ENCODE results near the gene FBXO11. TPM values are rescaled to one million over a fixed set of nuclear protein-coding genes. Genes with fewer than 3 reads are reported as not detected.

Gene FBXO11
- polyA plus RNA-seq, 1 of the 3 experiments (the other 2 are of a cell fraction): 26.6 TPM

DNA sequence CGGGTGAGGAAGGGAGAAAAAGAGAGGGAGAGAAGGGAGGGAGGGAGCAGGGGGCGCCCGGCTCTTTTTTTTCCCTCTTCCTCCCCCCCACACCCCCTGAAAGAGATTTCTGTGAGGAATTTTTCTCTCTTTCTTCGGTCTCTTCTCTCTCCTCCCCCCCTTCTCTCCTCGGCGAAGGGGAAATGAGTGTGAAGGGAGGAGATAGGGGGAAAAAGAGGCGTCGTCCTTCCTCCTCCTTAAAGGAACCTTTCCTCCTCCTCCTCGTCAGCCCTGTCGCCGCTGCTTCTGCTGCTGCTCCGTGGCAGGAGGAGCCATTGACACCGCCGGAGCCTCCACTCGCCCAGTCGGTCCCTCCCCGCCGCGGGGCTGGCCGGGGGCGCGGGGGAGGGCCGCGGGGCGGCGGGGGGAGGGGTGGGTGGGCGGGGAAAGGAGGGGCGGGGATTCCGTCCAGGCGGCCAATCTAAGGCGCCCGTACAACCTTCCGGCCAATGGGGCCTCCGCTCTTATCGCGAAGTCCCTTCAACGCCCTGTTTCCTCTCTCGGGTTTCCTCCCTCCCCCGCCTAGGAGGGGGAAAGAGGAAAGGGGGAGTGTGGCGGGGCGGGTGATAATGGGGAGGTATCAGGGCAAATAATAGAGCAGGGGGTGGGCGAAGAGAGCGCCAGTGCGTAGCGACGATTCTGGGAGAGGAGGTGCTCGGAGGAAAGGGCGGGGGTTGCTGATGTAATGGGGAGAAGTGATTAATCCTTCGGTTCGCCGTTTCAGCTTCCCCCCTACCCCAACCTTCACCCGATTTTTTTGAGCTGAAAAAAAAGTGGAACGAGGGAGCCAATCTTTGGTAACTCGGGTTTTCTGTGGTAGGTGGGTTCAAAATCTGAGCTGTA, at the start of gene FBXO11 (continued):
- TF ChIP-seq, protein P1, sequence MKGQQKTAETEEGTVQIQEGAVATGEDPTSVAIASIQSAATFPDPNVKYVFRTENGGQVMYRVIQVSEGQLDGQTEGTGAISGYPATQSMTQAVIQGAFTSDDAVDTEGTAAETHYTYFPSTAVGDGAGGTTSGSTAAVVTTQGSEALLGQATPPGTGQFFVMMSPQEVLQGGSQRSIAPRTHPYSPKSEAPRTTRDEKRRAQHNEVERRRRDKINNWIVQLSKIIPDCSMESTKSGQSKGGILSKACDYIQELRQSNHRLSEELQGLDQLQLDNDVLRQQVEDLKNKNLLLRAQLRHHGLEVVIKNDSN (IDR thresholded peaks at IDR 0.05; ENCODE audit: borderline replicate concordance, low read depth): no peak
- TF ChIP-seq, protein P2, sequence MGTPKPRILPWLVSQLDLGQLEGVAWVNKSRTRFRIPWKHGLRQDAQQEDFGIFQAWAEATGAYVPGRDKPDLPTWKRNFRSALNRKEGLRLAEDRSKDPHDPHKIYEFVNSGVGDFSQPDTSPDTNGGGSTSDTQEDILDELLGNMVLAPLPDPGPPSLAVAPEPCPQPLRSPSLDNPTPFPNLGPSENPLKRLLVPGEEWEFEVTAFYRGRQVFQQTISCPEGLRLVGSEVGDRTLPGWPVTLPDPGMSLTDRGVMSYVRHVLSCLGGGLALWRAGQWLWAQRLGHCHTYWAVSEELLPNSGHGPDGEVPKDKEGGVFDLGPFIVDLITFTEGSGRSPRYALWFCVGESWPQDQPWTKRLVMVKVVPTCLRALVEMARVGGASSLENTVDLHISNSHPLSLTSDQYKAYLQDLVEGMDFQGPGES (IDR thresholded peaks at IDR 0.05; ENCODE audit: low read depth, low read length): peak; percentile 19; the same call in 1 of the 2 replicates
- TF ChIP-seq MXI1 (IDR thresholded peaks at IDR 0.05; ENCODE audit: low read depth, low read length): peak; percentile 68; the same call in 1 of the 2 replicates
- TF ChIP-seq FOSL2 (IDR thresholded peaks at IDR 0.05; ENCODE audit: borderline replicate concordance, low read depth): peak; percentile 23; the same call in 1 of the 2 replicates
- peak; percentile 25; the same call in 1 of the 2 replicates for TF ChIP-seq FOXJ3 (CRISPR knock-in tag; IDR thresholded peaks at IDR 0.05)
- TF ChIP-seq FOXM1 (IDR thresholded peaks at IDR 0.05; ENCODE audit: low read depth): 0 out of 2 replicates have a peak, but pooled peaks have one; percentile 31
- TF ChIP-seq ELF1 (IDR thresholded peaks at IDR 0.05): no peak
- TF ChIP-seq TCF12 (IDR thresholded peaks at IDR 0.05): no peak; the same call in none of the 2 replicates
- TF ChIP-seq NRF1 (IDR thresholded peaks at IDR 0.05; ENCODE audit: low read depth, low read length): no peak
- peak; percentile 72 for TF ChIP-seq RCOR1 (IDR thresholded peaks at IDR 0.05; ENCODE audit: low read length)
- peak; percentile 72; the same call in 1 of the 2 replicates for TF ChIP-seq SIN3A (IDR thresholded peaks at IDR 0.05; ENCODE audit: borderline replicate concordance, low read depth, low read length)
- no peak for TF ChIP-seq TEAD4 (IDR thresholded peaks at IDR 0.05; ENCODE audit: borderline replicate concordance, insufficient read depth)
- peak; percentile 75 for TF ChIP-seq TAF1 (IDR thresholded peaks at IDR 0.05; ENCODE audit: borderline replicate concordance, low read depth, low read length)

DNA sequence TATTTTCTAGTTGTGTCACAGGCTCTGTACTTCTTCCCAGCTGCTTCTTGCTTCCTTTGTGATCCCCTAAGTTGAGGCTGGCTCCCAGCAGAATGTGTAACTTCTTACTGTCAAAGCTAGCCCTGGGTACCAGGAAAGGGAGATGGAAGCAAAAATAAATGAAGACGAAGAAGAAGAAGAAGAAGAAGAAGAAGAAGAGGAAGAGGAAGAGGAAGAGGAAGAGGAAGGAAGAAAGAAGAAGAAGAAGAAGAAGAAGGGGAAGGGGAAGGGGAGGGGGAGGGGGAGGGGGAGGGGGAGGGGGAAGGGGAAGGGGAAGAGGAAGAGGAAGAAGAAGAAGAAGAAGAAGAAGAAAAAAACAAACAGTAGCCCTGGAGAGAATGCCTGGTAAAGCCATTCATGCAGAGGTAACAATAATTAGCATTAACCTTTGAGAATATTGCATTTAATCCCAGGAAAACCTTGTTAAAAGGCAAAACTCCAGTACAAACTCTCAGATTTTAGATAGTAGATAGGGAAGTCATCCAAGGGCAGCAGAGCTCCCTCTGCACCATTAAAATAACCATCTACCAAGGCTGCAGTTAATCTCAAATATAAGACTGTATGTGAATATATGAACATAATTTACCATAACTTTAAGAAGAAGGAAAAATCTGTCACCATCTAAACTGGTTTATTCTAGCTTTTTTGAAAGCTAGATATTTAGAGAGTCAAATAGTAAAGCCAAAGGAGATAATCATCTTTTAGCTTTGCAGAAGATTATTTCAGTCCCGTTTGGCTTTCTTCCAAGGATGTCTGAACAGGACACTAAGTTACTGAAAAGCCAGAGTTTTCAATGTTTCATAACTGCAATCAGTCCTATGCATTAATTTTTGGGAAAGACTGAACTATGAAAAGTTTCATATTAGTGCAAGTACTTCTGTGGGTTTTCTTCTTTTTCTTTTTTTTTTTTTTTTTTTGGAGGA, 44.3 kb upstream of the FBXO11 start:
- Histone ChIP-seq H3K9ac (no peak overlapping the region), H3K4me1 (ENCODE audit: control insufficient read depth in 1 of 2, insufficient read depth in 2 of 2, low read depth in 1 of 2, low read length in 1 of 2) (peaks cover 0 to 8% of the 10 kb centered on the region in 2 experiments; a peak in 2 of 4 replicates), H4K20me1 (ENCODE audit: insufficient read depth) (no peaks in the 10 kb centered on the region), H3K4me2 (no peak overlapping the region), H3F3A (replicated peaks; ENCODE audit: insufficient read depth) (no peaks in the 10 kb centered on the region), H3K9me3 (no peaks in the 10 kb centered on the region), H3K9me2 (no peaks in the 10 kb centered on the region), H3K27me3 (ENCODE audit: insufficient read depth) (no peaks in the 10 kb centered on the region), H3K27ac (ENCODE audit: low read depth in 2 of 2, low read length in 1 of 2) (no peak overlapping the region), H3K79me2 (ENCODE audit: insufficient read depth) (no peaks in the 10 kb centered on the region), H3K36me3 (replicated peaks in 1 of 2; ENCODE audit: control insufficient read depth in 1 of 2, insufficient read depth in 2 of 2, low read length in 1 of 2) (no peaks in the 10 kb centered on the region), H3K4me3 (ENCODE audit: low read depth in 2 of 2, low read length in 1 of 2) (no peak overlapping the region), H2AFZ (ENCODE audit: low read depth) (no peak overlapping the region)
- ChIA-PET POLR2A (no interaction called here), CTCF (interaction anchor here (1.6 kb wide), 1 partner anchor 33 kb away, joined by 5 read pairs; no protein-coding TSS in a partner anchor)
- DNase-seq: peak; percentile 48
- WGBS (ENCODE audit: low lambda C conversion rate): 13% methylated on average over 2 of the region's 2 CpGs
- TF ChIP-seq GATA2 (CRISPR knock-in tag; IDR thresholded peaks at IDR 0.05) (peak; percentile 50), MXI1 (IDR thresholded peaks at IDR 0.05; ENCODE audit: low read depth, low read length) (no peak), TCF12 (IDR thresholded peaks at IDR 0.05) (no peak), TEAD4 (IDR thresholded peaks at IDR 0.05; ENCODE audit: borderline replicate concordance, insufficient read depth) (no peak), RFX5 (IDR thresholded peaks at IDR 0.05; ENCODE audit: low read length) (no peak)
- TF ChIP-seq, protein P1 (IDR thresholded peaks at IDR 0.05; ENCODE audit: borderline replicate concordance, low read depth): no peak
- TF ChIP-seq, protein P3, sequence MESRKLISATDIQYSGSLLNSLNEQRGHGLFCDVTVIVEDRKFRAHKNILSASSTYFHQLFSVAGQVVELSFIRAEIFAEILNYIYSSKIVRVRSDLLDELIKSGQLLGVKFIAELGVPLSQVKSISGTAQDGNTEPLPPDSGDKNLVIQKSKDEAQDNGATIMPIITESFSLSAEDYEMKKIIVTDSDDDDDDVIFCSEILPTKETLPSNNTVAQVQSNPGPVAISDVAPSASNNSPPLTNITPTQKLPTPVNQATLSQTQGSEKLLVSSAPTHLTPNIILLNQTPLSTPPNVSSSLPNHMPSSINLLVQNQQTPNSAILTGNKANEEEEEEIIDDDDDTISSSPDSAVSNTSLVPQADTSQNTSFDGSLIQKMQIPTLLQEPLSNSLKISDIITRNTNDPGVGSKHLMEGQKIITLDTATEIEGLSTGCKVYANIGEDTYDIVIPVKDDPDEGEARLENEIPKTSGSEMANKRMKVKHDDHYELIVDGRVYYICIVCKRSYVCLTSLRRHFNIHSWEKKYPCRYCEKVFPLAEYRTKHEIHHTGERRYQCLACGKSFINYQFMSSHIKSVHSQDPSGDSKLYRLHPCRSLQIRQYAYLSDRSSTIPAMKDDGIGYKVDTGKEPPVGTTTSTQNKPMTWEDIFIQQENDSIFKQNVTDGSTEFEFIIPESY (IDR thresholded peaks at IDR 0.05; ENCODE audit: borderline replicate concordance, low read depth): no peak

Data from SK-N-SH (cell line).